KMS-11 (cell line): ENCODE results near the gene UGDH.

Experiments used
- H2AFZ ChIP-seq: fragments of 200-600 bp; sonication (generic); 2 replicates; pipeline ENCODE4 v1.6.1; 2016; ENCODE audit warnings: antibody characterized with exemption, mixed run types, low read depth
- H3K27ac ChIP-seq: fragments of 200-600 bp; sonication (generic); 2 replicates; pipeline ENCODE4 v1.6.1; 2016; ENCODE audit warnings: mild to moderate bottlenecking, mixed run types
- H3K27me3 ChIP-seq: fragments of 200-600 bp; sonication (generic); 2 replicates; pipeline ENCODE4 v1.6.1; 2017; ENCODE audit warnings: mild to moderate bottlenecking, low read depth, mixed run types, moderate library complexity; ENCODE audit not compliant: insufficient read depth
- H3K36me3 ChIP-seq: fragments of 200-600 bp; sonication (generic); 2 replicates; pipeline ENCODE4 v1.6.1; 2017; ENCODE audit warnings: mild to moderate bottlenecking, mixed run types; ENCODE audit not compliant: insufficient read depth
- H3K4me1 ChIP-seq: fragments of 200-600 bp; sonication (generic); 2 replicates; pipeline ENCODE4 v1.6.1; 2016; ENCODE audit warnings: mild to moderate bottlenecking, low read depth, mixed run types; ENCODE audit not compliant: poor library complexity, severe bottlenecking
- H3K4me2 ChIP-seq: fragments of 200-600 bp; sonication (generic); 2 replicates; pipeline ENCODE4 v1.7.0; 2016; ENCODE audit warnings: mild to moderate bottlenecking, mixed run types
- H3K4me3 ChIP-seq: fragments of 200-600 bp; sonication (generic); IDR thresholded peaks from 2 replicates; pipeline ENCODE4 v1.6.1; 2017; ENCODE audit warnings: low read depth, low read length, mixed read lengths; ENCODE audit not compliant: insufficient read depth
- H3K79me2 ChIP-seq: fragments of 200-600 bp; sonication (generic); 2 replicates; pipeline ENCODE4 v1.6.1; 2016; ENCODE audit warnings: low read depth, mixed run types; ENCODE audit not compliant: insufficient read depth
- H3K9ac ChIP-seq: fragments of 200-600 bp; sonication (generic); 2 replicates; pipeline ENCODE4 v1.6.1; 2016; ENCODE audit warnings: mild to moderate bottlenecking, mixed run types
- H4K20me1 ChIP-seq: fragments of 200-600 bp; sonication (generic); 2 replicates; pipeline ENCODE4 v1.6.1; 2016; ENCODE audit warnings: mild to moderate bottlenecking, mixed run types; ENCODE audit not compliant: insufficient read depth
- TF ChIP-seq, protein P1 (sequence below): fragments of 200-600 bp; sonication (generic); conservative IDR thresholded peaks from 2 replicates; pipeline ENCODE4 v1.6.1; 2017; ENCODE audit warnings: low read depth, mild to moderate bottlenecking, antibody characterized with exemption, low read length, moderate library complexity, mixed read lengths

Gene UGDH

DNA sequence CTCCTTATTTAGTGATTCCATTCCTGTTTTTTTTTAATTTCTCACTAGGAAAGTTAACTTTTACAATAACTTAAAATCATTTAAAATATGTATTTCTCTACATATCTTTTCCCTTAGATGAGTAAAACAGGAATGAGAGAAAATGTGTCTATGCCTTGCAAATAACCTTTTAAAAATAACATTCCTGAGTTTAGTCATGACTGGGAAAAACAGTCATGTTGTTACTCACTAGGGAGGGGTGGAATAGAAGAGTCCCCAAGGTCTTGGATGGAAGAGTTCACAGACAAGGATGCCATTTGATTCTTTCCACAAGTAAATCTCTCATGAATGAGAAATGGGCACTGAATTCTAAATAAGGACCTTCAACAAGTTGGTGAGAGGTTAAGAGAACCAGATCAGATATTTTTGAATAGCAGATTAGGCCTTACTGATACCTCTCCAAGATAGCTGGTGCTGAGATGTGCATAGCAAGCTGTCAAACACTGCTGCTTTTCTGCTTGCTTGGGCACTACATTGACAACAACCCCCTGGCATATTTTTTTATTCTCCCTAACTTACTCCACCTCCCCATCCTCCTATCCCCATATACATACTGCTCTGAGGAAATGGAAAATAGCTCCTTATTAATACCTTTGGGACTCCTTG is 25.1 kb downstream of the UGDH start:
- Histone ChIP-seq H2AFZ (no peak overlapping the region), H3K36me3 (no peaks in the 10 kb centered on the region), H3K27me3 (no peaks in the 10 kb centered on the region), H3K9ac (no peak overlapping the region), H3K4me1 (no peaks in the 10 kb centered on the region), H3K4me3 (no peak overlapping the region), H3K4me2 (no peak overlapping the region), H3K27ac (no peak overlapping the region), H4K20me1 (no peaks in the 10 kb centered on the region), H3K79me2 (no peaks in the 10 kb centered on the region)
- TF ChIP-seq, protein P1, sequence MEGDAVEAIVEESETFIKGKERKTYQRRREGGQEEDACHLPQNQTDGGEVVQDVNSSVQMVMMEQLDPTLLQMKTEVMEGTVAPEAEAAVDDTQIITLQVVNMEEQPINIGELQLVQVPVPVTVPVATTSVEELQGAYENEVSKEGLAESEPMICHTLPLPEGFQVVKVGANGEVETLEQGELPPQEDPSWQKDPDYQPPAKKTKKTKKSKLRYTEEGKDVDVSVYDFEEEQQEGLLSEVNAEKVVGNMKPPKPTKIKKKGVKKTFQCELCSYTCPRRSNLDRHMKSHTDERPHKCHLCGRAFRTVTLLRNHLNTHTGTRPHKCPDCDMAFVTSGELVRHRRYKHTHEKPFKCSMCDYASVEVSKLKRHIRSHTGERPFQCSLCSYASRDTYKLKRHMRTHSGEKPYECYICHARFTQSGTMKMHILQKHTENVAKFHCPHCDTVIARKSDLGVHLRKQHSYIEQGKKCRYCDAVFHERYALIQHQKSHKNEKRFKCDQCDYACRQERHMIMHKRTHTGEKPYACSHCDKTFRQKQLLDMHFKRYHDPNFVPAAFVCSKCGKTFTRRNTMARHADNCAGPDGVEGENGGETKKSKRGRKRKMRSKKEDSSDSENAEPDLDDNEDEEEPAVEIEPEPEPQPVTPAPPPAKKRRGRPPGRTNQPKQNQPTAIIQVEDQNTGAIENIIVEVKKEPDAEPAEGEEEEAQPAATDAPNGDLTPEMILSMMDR = no peak

DNA sequence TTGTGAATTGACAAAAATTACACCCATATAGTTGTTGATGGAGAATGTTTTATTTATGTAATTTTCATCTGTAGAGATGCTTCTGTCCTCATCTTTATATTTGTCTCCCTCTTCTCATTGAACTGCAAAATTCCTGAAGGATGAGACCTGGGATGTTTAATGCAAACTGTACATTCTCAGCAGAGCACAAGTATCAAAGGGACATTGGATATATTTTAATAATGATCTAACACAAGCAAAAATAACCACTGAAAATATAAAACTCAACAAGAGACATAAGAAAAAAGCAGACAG is 28.6 kb downstream of the UGDH start:
- H3K4me2 ChIP-seq = no peak overlapping the region
- no peaks in the 10 kb centered on the region for H3K36me3 ChIP-seq
- H3K4me1 ChIP-seq = no peaks in the 10 kb centered on the region
- no peak overlapping the region for H3K4me3 ChIP-seq
- H2AFZ ChIP-seq = no peak overlapping the region
- H4K20me1 ChIP-seq = no peaks in the 10 kb centered on the region
- H3K9ac ChIP-seq = no peak overlapping the region
- H3K27me3 ChIP-seq = no peaks in the 10 kb centered on the region
- H3K79me2 ChIP-seq = no peaks in the 10 kb centered on the region
- TF ChIP-seq, protein P1 = no peak
- H3K27ac ChIP-seq = no peak overlapping the region

- H3K36me3 ChIP-seq = no peaks in the 10 kb centered on the region
- TF ChIP-seq, protein P1 = no peak
- no peaks in the 10 kb centered on the region for H3K27me3 ChIP-seq
Measured at GRCh38 chr4:39497909-39498726, 29.1 kb downstream of the UGDH start.

GRCh38 chr4:39495446-39496213 is 31.6 kb downstream of the UGDH start:
- Histone ChIP-seq H3K27ac (no peak overlapping the region), H3K4me3 (no peak overlapping the region), H3K4me1 (no peaks in the 10 kb centered on the region), H3K9ac (no peak overlapping the region), H3K79me2 (no peaks in the 10 kb centered on the region), H3K36me3 (no peaks in the 10 kb centered on the region), H4K20me1 (no peaks in the 10 kb centered on the region), H3K4me2 (no peak overlapping the region), H2AFZ (no peak overlapping the region), H3K27me3 (no peaks in the 10 kb centered on the region)
- TF ChIP-seq, protein P1 = no peak

More at GRCh38 chr4:39497909-39498726, 29.1 kb downstream of the UGDH start:
- Histone ChIP-seq H3K4me3 (no peak overlapping the region), H3K9ac (no peak overlapping the region), H2AFZ (no peak overlapping the region), H3K4me1 (no peaks in the 10 kb centered on the region), H4K20me1 (no peaks in the 10 kb centered on the region), H3K27ac (no peak overlapping the region), H3K79me2 (no peaks in the 10 kb centered on the region), H3K4me2 (no peak overlapping the region)
